Fibroblast of lung (primary cell): Measurements from ENCODE around the gene CAMKK1.

Experiments
- CTCF ChIP-seq, 2 donors: IDR thresholded peaks in 1 of 2; conservative IDR thresholded peaks in 1 of 2; 1 replicate in 1 of 2; 2 replicates in 1 of 2; pipeline ENCODE4 v1.5.1; 2011 to 2012; ENCODE audit warnings: low read length in 2 of 2, control low read depth in 1 of 2, inconsistent platforms in 1 of 2, low read depth in 1 of 2, mild to moderate bottlenecking in 1 of 2
- EZH2 ChIP-seq: IDR thresholded peaks from 2 replicates; pipeline ENCODE4 v1.5.1; 2012; ENCODE audit warnings: low read length, control low read depth, mild to moderate bottlenecking; ENCODE audit errors: missing control alignments

- no peak for TF ChIP-seq CTCF (conservative IDR thresholded peaks at IDR 0.05 in 1 of 2, IDR thresholded peaks at IDR 0.05 in 1 of 2; ENCODE audit: low read depth in 1 of 2, low read length in 2 of 2)
- no peak for TF ChIP-seq EZH2
These were observed 43.0 kb upstream of the CAMKK1 start for GRCh38 chr17:3935825-3936355.
